ENCODE results near the gene CASP7. TPM values are rescaled to one million over a fixed set of nuclear protein-coding genes. Genes with fewer than 3 reads are reported as not detected.

CASP7 gene
- total RNA-seq, 1 experiment from 2014 or later = 4.7 TPM

- H3K9me3 ChIP-seq (ENCODE audit: control insufficient read depth, low read depth, low read length) = no peaks in the 10 kb centered on the region
- no peaks in the 10 kb centered on the region for H3K23me2 ChIP-seq (ENCODE audit: insufficient read length, low read depth, low read length, poor library complexity, severe bottlenecking)
- H3K4me1 ChIP-seq (ENCODE audit: insufficient read depth, low read length) = peaks cover 16% of the 10 kb centered on the region; the same call in 1 of the 2 replicates
- no peak overlapping the region for H3T11ph ChIP-seq (ENCODE audit: low read length)
- no peak overlapping the region for H2BK20ac ChIP-seq (ENCODE audit: low read depth, low read length, poor library complexity, severe bottlenecking)
- Mint-ChIP-seq H3K27ac (no peak overlapping the region; a peak in 1 of 7 replicates), H3K36me3 (ENCODE audit: insufficient read depth in 1 of 3, low read depth in 3 of 3) (no peaks in the 10 kb centered on the region), H3K4me1 (peaks cover 48 to 57% of the 10 kb centered on the region in 2 experiments), H3K27me3 (ENCODE audit: low read depth) (peaks cover 8% of the 10 kb centered on the region), H3K9me3 (no peaks in the 10 kb centered on the region), H3K4me3 (peak overlapping the region in 1 of 2 experiments; percentile 43; a peak in 1 of 5 replicates)
- no peaks in the 10 kb centered on the region for H3K79me2 ChIP-seq (ENCODE audit: insufficient read depth, low read length)
- no peak overlapping the region for H2BK12ac ChIP-seq (ENCODE audit: insufficient read length, low read depth, low read length)
- H4K5ac ChIP-seq (ENCODE audit: insufficient read length, low read depth, low read length) = no peak overlapping the region
- H3K4ac ChIP-seq (ENCODE audit: low read depth, low read length) = no peak overlapping the region
- no peak overlapping the region for H4K8ac ChIP-seq (replicated peaks; ENCODE audit: insufficient read length, low read depth, low read length)
- H3K14ac ChIP-seq (ENCODE audit: insufficient read depth, low read length) = no peak overlapping the region
- H3K79me1 ChIP-seq (ENCODE audit: insufficient read depth, low read depth, low read length, poor library complexity, severe bottlenecking) = no peaks in the 10 kb centered on the region
- H3K27me3 ChIP-seq (ENCODE audit: insufficient read depth, low read length) = no peaks in the 10 kb centered on the region
- no CpG with 5 or more reads among the region's 6 CpGs for WGBS (ENCODE audit: extremely low coverage, insufficient read length, low lambda C conversion rate)
- H3K9ac ChIP-seq (ENCODE audit: extremely low read depth, insufficient read length, low read length) = no peak overlapping the region
- H2BK5ac ChIP-seq (ENCODE audit: insufficient read length, low read length) = no peak overlapping the region
- no peak overlapping the region for H3K56ac ChIP-seq (ENCODE audit: insufficient read length, low read depth, low read length)
- H4K20me1 ChIP-seq (ENCODE audit: control insufficient read depth, insufficient read depth, insufficient read length) = no peaks in the 10 kb centered on the region
- no peak for TF ChIP-seq CTCF (conservative IDR thresholded peaks at IDR 0.05)
- H2AK5ac ChIP-seq (ENCODE audit: insufficient read length, low read length) = no peak overlapping the region
- H2AFZ ChIP-seq (ENCODE audit: low read length) = no peak overlapping the region
- no peak overlapping the region for H2BK15ac ChIP-seq (ENCODE audit: low read depth, low read length)
- no peak for DNase-seq
- H3K4me2 ChIP-seq (ENCODE audit: insufficient read depth, insufficient read length, low read length) = peak overlapping the region; percentile 44
- no peak overlapping the region for H4K91ac ChIP-seq (ENCODE audit: insufficient read length, low read depth, low read length)
- no peak overlapping the region for H2BK120ac ChIP-seq (ENCODE audit: low read depth, low read length, poor library complexity, severe bottlenecking)
- H3K27ac ChIP-seq (ENCODE audit: insufficient read length, low read depth, low read length) = no peak overlapping the region
- H3K23ac ChIP-seq (ENCODE audit: insufficient read length, low read depth, low read length) = no peak overlapping the region
- no peak overlapping the region for H3K18ac ChIP-seq (ENCODE audit: insufficient read length, low read depth, low read length)
Measured at GRCh38 chr10:113708640-113709039, 28.9 kb downstream of the CASP7 start.

Data from H9 (cell line).